Measurements from ENCODE around the gene INPPL1. TPM values are rescaled to one million over a fixed set of nuclear protein-coding genes. Genes with fewer than 3 reads are reported as not detected.
"Not testable (repeated sequence)": the region's sequence is repeated elsewhere in the genome, so short reads cannot be mapped to it uniquely, and the experiment has no call there.

Gene INPPL1
- total RNA-seq, 1 experiment from 2014 or later = 55.5 TPM

DNA sequence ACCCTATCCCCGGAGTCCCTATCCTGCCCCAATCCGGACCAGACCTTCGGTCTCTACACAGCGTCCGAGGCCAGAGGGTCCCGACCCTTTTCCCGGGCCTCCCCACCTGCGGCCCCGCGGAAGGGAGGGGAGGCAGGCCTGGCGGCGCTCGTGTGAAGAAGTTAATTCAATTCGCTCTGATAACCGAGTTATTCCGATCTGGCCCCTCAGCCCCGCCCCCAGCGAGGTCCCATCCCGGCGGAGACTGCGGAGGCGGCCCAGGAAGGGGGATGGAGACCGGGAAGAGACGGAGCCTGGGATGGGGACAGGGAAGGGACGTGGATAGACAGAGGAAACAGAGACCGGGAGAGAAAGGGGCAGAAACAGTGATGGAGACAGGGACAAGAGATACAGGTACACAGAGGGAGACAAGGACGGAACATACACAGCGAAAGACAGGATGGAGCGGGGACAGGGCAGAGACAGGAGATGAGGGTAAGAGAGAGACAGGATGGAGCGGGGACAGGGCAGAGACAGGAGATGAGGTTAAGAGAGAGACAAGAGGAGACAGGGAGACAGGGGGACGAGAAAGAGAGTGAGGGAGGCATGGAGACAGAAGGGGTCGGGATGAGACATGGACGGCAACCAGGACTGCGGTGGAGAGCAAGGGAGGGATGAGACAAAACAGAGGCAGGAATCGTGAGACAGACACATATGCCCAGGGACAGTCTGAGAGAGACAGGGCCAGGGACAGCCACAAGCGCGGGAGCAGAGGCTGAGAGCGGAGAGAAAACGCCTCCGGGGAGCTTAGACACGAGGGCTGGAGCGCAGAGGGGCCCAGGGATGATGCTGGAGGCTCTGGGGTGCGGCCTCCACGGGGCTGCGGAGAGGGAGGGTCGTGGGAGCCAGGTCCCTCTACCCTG, 20.0 kb downstream of the INPPL1 start:
- no peak for DNase-seq (ENCODE audit: low read depth)

GRCh38 chr11:72245263-72245816, 20.8 kb downstream of the INPPL1 start:
- DNase-seq (ENCODE audit: low read depth) = no peak

DNA sequence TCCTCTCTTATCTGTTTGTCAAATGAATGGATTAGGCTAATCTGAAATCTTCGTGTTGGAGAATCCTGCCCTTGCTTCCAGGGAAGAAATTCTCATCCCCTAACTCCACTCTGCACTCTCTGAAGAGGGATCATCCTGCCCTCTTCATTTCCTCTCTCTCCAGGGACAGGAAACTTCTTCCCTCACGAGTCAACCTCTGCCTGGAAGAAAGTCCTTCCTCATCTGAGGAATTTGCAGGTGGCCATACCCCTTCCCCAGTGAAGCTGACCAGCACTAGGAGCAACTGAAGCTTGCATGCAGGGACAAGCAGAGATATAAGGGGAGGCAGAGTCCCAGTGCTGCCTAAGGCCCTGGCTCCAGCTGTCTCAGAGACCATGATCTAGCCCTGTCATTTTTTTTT, 23.0 kb downstream of the INPPL1 start:
- DNase-seq (ENCODE audit: low read depth) = no peak

DNA sequence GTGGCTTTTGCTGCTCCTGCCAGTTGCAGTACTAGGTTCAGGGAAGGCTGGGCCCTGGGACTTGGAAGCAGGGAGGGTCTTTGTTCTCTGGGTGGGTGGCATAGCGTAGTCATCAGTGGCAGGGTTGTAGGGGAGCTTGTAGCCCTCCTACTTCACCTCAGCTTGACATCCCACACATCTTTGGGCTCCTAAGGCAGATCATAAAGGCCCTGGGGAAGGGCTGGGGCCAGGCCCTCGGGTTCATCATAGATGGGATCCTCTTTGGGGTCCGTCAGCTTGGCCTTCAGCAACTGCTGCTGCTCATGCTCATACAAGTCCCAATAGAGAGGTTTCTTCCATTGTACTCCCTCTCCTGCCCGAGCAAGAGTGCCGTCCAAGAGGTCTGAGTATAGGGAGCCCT, 25.4 kb downstream of the INPPL1 start:
- DNase-seq (ENCODE audit: low read depth) = no peak

DNA sequence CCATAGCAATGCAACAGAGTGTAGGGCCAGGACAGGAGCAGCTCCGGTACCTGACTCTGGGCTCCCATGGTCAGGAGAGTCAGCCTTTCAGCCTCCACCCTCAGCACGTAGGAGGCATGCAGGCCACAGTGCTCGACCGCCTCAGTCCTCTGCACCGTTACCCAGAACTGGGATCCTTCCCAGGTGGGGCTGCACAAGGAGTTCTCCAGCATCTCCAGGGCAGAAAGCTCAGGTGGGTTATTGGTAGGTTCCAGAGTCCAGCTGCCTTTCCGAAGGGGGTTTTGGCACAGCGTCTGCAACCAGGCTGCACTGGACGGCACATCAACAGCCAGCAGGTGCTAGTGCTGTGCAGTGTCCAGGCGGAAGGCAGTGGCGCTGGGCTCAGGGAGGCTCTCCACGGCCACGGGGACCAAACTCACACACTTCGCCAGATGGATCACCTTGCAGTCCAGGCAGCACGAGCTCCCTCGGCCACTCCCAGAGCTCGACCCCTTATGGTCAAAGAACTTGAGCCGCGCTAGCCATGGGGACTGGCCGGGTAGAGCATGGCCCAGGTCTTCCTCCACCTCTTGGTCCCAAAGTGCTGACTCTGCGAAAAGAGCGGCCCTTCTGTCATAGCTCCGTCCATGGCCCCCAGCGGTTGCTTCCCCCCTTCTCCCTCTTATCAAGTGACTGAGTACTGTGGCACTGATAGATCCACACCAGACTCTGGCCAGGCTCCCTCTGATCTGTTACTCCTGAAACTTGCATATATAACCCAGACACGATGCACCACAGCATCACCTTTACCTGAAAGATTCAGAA, 26.3 kb downstream of the INPPL1 start:
- no peak for DNase-seq (ENCODE audit: low read depth)

DNA sequence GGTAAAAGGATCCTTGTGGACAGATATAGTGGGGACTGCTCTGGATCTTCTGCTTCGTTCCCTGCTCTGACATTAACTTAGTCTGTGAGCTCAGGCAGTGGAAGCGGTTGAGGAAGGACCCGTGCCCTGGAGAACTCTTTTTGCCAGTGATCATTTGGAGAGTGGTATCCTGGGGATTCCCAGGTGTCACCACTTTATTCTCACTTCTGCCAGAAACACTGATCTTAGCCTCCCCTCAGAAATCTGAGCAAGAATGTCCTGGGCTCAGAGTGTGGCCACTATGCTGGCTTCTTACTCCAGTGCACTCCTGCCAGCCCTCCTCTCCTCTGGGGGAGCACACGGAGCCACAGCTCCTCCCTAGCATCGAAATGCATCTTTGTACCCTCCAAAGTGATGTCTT, 27.0 kb downstream of the INPPL1 start:
- no peak for DNase-seq (ENCODE audit: low read depth)

GRCh38 chr11:72253392-72253791, 28.8 kb downstream of the INPPL1 start:
- no peak for DNase-seq (ENCODE audit: low read depth)

DNA sequence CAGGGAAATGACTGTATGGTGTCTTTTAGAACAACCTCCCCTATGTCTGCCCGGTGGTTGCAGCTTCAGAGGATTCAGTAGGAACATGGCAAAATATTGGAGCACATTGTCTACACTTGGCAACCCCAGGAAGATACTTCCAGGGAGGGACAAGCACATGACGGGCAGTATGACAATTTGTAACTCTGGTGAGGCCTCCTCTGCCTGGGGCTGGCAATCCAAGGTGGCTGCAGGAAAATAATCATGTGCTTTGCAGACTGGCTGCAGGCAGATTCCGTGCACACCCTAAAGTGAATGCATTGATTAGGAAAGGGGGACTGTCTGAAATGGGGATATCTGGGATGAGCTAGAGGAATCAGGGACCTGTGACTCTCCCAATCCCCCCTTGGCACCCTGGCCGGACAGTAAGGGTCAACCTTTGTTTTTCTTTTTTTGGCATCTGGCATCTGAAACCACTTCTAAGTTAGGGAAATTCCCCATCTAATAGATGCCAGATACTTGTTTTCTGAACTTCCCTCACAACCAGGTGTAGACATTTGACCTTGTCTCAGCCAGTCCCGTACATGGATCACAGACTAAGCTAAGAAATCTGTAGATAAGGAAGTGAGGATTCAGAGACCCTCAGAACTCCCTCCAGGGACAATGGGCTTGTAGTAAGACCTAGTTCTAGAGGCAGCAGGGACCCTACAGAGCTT, 29.9 kb downstream of the INPPL1 start:
- DNase-seq (ENCODE audit: low read depth) = no peak

GRCh38 chr11:72257570-72257969, 33.0 kb downstream of the INPPL1 start:
- peak; percentile 52 for DNase-seq (ENCODE audit: low read depth)

- no peak for DNase-seq (ENCODE audit: low read depth)
Observed at GRCh38 chr11:72259490-72259889, 34.9 kb downstream of the INPPL1 start.

- DNase-seq (ENCODE audit: low read depth) = no peak
Observed at GRCh38 chr11:72260574-72260973, 36.0 kb downstream of the INPPL1 start.

DNA sequence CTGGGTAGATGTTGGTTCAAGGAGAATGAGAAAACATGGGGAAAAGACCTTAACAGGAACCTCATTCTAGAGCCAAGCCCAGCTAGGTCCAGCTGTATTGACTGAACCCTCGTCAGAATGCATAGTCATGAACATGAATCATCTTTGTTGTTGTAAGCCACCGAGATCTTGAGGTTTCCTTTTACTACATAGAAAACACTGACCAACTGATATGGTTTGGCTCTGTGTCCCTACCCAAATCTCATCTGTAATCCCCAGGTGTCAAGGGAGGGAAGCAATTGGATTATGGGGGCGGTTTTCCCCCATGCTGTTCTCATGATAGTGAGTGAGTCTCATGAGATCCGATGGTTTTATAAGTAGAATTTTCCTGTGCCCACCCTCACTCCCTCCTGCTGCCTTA, 38.8 kb downstream of the INPPL1 start:
- DNase-seq (ENCODE audit: low read depth) = peak; percentile 61

DNA sequence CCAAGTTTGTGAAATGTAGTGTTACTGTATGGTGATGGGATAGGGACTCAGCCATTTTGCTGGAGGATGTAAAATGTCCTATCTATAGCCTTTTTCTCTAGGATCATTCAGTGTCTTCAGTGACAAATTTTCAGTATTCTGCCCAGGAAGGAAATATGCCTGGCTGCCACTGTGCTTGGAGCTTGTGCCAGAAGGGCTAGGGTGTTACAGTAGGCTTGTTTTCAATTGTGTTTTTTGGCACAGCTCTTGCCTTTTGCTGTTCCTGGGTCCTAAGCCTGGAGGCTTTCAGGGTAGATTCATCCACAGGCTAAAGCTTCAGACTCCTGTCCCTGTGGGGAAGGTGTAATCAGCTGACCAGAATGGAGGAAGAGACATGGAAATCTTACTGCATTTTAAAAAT, 41.4 kb downstream of the INPPL1 start:
- no peak for DNase-seq (ENCODE audit: low read depth)

GRCh38 chr11:72266960-72267359, 42.4 kb downstream of the INPPL1 start:
- not testable (repeated sequence) for DNase-seq (ENCODE audit: low read depth)

DNA sequence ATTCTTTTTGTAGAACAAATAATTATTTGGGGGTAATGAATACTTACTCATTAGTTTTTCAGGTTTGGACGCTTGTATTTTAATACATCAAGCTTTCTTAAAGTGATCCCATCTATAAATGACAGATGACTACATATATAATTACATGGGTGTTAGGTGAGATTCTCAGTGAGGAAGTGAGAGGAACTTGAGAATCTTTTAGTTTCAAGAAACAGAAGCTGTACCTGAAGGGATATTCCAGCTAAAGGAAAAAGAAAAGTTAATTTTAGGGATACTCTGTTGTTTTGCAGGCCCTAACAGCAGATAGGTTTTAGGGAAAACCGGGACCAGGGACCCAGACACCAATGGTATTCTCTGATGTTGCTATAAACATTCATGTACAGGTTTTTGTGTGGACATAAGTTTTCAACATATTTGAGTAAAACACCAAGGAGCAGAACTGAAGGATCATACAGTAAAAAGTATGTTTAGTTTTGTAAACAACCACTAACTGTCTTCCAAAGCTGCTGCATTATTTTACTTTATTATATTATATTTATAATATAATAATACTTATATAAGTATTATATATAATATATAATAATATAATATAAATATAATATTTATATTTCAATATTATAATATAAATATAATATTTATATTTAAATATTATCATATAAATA, 43.5 kb downstream of the INPPL1 start:
- no peak for DNase-seq (ENCODE audit: low read depth)

DNA sequence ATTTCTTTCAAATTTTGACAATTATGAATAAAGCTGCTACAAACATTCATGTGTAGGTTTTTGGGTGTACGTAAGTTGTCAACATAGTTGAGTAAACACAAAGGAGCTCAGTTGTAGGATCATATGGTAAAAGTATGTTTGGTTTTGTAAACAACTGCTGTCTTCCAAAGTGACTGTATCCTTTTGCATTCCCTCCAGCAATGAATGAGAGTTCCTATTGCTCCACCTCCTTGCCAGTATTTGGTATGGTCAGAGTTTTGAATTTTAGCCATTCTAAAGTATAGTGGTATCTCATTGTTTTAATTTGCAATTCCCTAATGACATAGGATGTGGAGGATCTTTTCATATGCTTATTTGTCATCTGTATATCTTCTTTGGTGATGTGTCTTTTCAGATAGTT, 47.4 kb downstream of the INPPL1 start:
- no peak for DNase-seq (ENCODE audit: low read depth)

DNA sequence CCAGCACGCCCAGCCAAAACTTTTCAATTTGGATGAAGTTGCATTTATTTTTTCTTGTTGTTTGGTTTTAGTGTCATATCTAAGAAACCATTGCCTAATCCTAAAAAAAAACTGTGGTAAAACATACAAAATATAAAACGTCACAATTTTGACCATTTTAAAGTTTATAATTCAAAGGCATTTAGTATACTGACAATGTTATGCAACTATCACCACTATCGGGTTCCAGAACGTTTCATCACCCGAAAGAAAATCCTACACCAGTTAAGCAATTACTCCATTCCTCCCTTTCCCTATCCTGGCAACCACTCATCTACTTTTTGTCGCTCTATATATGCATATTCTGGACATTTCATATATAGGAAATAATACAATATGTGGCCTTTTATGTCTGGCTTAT, 49.9 kb downstream of the INPPL1 start:
- no peak for DNase-seq (ENCODE audit: low read depth)

DNA sequence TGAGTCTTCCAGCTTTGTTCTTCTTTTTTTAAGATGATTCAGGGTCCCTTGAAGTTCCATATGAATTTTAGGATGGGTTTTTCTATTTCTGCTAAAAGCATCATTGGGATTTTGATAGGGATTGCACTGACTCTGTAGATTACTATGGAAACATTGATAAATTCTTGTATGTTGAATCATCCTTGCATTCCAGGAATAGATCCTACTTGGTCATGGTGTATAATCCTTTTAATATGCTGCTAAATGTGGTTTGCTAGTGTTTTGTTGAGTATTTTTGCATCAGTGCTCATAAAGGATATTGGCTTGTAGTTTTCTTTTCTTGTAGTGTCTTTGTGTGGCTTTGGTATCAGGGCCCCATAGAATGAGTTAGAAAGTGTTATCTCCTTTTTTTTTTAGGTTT, 54.3 kb downstream of the INPPL1 start:
- DNase-seq (ENCODE audit: low read depth) = peak; percentile 67

DNA sequence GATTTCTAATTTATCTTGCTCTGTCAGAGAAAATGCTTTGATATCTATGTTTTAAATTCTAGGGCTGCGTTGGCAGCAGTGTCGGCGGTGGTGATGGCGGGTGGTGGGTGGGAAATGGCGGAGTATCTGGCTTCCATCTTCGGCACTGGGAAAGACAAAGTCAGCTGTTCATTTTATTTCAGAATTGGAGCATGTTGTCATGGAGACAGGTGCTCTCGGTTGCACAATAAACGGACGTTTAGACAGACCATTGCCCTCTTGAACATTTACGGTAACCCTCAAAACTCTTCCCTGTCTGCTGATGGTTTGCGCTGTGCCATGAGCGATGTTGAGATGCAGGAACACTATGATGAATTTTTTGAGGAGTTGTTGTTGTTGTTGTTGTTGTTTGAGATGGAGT, 55.5 kb downstream of the INPPL1 start:
- DNase-seq (ENCODE audit: low read depth) = no peak

GRCh38 chr11:72280726-72281315, 56.3 kb downstream of the INPPL1 start:
- no peak for DNase-seq (ENCODE audit: low read depth)

GRCh38 chr11:72283947-72284346, 59.4 kb downstream of the INPPL1 start:
- no peak for DNase-seq (ENCODE audit: low read depth)

Measured in M059J (cell line).